SU-DHL-6 (cell line): ENCODE results near the gene FGFR3.

Experiments
- H2AFZ ChIP-seq: fragments of 200-600 bp; sonication (generic); 2 replicates; pipeline ENCODE4 v1.6.1; 2014; ENCODE audit warnings: low read depth, mild to moderate bottlenecking, moderate library complexity, mixed read lengths, antibody characterized with exemption, low read length; ENCODE audit not compliant: severe bottlenecking
- H3F3A ChIP-seq: fragments of 200-600 bp; shearing (Covaris generic); 2 replicates; pipeline ENCODE4 v1.6.0; 2016; ENCODE audit warnings: antibody characterized with exemption, mild to moderate bottlenecking; ENCODE audit not compliant: insufficient read depth
- H3K27ac ChIP-seq: fragments of 200-600 bp; sonication (generic); 2 replicates; pipeline ENCODE4 v1.5.1; 2016; ENCODE audit warnings: low read depth, mild to moderate bottlenecking, low read length, moderate library complexity, mixed read lengths
- H3K27me3 ChIP-seq: fragments of 200-600 bp; sonication (generic), shearing (Covaris generic); 2 replicates; pipeline ENCODE4 v1.6.0; 2014; ENCODE audit warnings: mild to moderate bottlenecking, low read length
- H3K36me3 ChIP-seq: fragments of 200-600 bp; sonication (generic); 2 replicates; pipeline ENCODE4 v1.6.1; 2014; ENCODE audit warnings: mild to moderate bottlenecking, low read length, mixed read lengths
- H3K4me2 ChIP-seq: fragments of 300-600, 200-600 bp; shearing (Covaris generic), sonication (generic); 2 replicates; pipeline ENCODE4 v1.6.0; 2014; ENCODE audit warnings: low read length, low read depth, mild to moderate bottlenecking; ENCODE audit not compliant: poor library complexity, severe bottlenecking
- H3K4me3 ChIP-seq: fragments of 200-600 bp; sonication (generic); 2 replicates; pipeline ENCODE4 v1.5.1; 2014; ENCODE audit warnings: antibody characterized with exemption, low read length, mild to moderate bottlenecking, mixed read lengths; ENCODE audit not compliant: insufficient read depth, poor library complexity, severe bottlenecking
- H3K79me2 ChIP-seq: fragments of 200-600 bp; sonication (generic); 2 replicates; pipeline ENCODE4 v1.6.1; 2014; ENCODE audit warnings: mild to moderate bottlenecking, low read length, moderate library complexity; ENCODE audit not compliant: insufficient read depth
- H3K9ac ChIP-seq: fragments of 200-600 bp; sonication (generic); 2 replicates; pipeline ENCODE4 v1.7.0; 2014; ENCODE audit warnings: mild to moderate bottlenecking, low read length
- H3K9me2 ChIP-seq: fragments of 200-600 bp; sonication (generic); replicated peaks from 2 replicates; pipeline ENCODE4 v1.6.1; 2014; ENCODE audit warnings: low read length; ENCODE audit not compliant: insufficient read depth
- H3K9me3 ChIP-seq: fragments of 200-600 bp; sonication (generic); 2 replicates; pipeline ENCODE4 v1.6.1; 2014; ENCODE audit warnings: low read length, mixed read lengths; ENCODE audit not compliant: insufficient read depth
- H4K20me1 ChIP-seq: fragments of 200-600 bp; sonication (generic); 2 replicates; pipeline ENCODE4 v1.6.1; 2014; ENCODE audit warnings: low read depth, mild to moderate bottlenecking, antibody characterized with exemption, low read length, moderate library complexity, mixed read lengths
- EZH2phosphoT487 ChIP-seq: fragments of 200-600 bp; sonication (generic), shearing (Covaris generic); conservative IDR thresholded peaks from 2 replicates; pipeline ENCODE4 v1.6.1; 2018; ENCODE audit warnings: mild to moderate bottlenecking, antibody characterized with exemption, low read length, moderate library complexity, mixed read lengths
- TF ChIP-seq, protein P1 (sequence below): fragments of 200-600 bp; sonication (generic); IDR thresholded peaks from one replicate; pipeline ENCODE4 v1.5.1; 2017; ENCODE audit warnings: antibody characterized with exemption, mild to moderate bottlenecking, low read length, moderate library complexity; ENCODE audit not compliant: insufficient read depth, poor library complexity, severe bottlenecking

The FGFR3 gene

DNA sequence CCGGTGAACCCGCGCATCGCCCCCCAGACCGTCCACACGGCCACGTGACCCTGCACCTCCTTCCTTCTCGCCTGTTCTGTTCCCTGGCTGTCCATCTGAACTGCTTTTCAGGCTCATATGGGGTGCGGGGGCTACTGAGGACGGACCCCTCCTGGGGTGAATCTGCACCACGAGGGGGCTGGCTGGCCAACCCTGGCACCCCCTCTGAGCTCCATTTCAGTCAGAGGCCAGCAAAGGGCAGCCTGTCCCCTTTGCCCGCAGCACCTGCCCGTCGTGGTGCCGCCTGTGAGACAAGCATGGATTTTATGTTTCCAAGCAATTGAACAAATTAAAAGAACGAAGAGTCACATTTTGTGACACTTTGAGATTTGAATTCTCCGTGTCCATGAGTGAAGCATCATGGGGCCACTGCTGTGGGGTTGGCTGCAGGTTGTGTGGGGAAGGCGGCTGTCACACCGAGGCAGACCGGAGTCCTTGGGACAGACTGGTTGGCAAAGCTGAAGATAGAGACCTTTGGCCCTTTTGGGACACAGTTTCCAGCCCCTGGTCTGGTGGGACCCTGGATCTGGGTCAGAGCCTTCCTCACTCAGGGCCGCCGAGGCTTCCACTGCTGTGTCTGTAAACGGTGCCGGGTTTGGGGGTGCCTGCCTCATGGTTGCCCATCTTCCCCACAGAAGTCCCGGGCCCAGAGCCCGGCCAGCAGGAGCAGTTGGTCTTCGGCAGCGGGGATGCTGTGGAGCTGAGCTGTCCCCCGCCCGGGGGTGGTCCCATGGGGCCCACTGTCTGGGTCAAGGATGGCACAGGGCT, 5.7 kb downstream of the FGFR3 start:
- no peak overlapping the region for H3K9ac ChIP-seq

DNA sequence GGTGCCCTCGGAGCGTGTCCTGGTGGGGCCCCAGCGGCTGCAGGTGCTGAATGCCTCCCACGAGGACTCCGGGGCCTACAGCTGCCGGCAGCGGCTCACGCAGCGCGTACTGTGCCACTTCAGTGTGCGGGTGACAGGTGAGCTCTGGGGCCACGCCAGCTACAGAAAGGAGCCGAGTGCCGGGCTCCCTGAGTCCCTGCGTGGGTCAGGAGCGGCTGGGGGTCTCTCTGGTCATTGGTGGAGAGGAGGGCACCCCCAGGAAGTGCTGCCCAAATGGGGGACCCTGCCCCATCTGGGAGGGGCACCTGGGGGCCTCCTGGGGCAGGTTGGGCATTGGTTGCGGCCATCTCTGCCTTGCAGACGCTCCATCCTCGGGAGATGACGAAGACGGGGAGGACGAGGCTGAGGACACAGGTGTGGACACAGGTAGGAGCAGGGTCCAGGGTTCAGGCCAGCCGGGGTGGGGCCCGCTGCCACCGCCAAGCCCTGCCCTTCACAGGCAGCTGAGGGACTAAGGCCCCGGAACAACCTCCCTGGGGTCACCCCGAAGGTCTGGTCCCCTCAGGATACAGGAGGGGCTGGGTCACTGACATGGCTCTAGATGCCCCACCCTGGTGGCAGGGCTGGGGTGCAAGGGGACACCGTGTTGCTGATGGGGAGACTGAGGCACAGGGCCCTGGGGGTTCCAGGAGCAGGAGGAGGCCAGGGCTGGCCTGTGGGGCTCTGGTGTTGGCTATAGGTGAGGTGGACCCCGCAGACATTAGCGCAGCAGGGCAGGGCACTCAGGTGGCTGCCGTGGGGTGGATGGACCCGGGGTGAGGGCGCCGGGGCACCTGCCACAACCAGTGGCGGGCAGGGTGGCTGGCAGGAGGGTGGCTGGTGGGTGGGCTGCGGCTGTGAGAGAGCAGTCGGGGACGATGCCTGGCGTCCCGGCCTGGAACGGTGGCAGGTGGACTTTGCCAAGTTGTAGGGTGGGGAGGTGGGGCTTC, 6.6 kb downstream of the FGFR3 start:
- Histone ChIP-seq H3K79me2 (no peaks in the 10 kb centered on the region), H3K9me3 (no peaks in the 10 kb centered on the region), H3K27ac (no peak overlapping the region), H3K4me2 (no peak overlapping the region), H3K9me2 (no peaks in the 10 kb centered on the region), H3K4me3 (no peak overlapping the region), H4K20me1 (no peaks in the 10 kb centered on the region), H3K36me3 (no peaks in the 10 kb centered on the region), H2AFZ (no peak overlapping the region), H3K9ac (no peak overlapping the region), H3F3A (no peaks in the 10 kb centered on the region), H3K27me3 (no peaks in the 10 kb centered on the region)
- no peak for TF ChIP-seq EZH2phosphoT487
- TF ChIP-seq, protein P1, sequence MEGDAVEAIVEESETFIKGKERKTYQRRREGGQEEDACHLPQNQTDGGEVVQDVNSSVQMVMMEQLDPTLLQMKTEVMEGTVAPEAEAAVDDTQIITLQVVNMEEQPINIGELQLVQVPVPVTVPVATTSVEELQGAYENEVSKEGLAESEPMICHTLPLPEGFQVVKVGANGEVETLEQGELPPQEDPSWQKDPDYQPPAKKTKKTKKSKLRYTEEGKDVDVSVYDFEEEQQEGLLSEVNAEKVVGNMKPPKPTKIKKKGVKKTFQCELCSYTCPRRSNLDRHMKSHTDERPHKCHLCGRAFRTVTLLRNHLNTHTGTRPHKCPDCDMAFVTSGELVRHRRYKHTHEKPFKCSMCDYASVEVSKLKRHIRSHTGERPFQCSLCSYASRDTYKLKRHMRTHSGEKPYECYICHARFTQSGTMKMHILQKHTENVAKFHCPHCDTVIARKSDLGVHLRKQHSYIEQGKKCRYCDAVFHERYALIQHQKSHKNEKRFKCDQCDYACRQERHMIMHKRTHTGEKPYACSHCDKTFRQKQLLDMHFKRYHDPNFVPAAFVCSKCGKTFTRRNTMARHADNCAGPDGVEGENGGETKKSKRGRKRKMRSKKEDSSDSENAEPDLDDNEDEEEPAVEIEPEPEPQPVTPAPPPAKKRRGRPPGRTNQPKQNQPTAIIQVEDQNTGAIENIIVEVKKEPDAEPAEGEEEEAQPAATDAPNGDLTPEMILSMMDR, result no peak

More for the DNA sequence above, 5.7 kb downstream of the FGFR3 start:
- Histone ChIP-seq H3K27me3 (no peaks in the 10 kb centered on the region), H3K4me3 (no peak overlapping the region), H3K4me2 (no peak overlapping the region), H3K9me2 (no peaks in the 10 kb centered on the region), H2AFZ (no peak overlapping the region), H3K79me2 (no peaks in the 10 kb centered on the region), H4K20me1 (no peaks in the 10 kb centered on the region), H3K9me3 (no peaks in the 10 kb centered on the region), H3F3A (no peaks in the 10 kb centered on the region), H3K36me3 (no peaks in the 10 kb centered on the region), H3K27ac (no peak overlapping the region)
- no peak for TF ChIP-seq EZH2phosphoT487
- TF ChIP-seq, protein P1, result no peak

DNA sequence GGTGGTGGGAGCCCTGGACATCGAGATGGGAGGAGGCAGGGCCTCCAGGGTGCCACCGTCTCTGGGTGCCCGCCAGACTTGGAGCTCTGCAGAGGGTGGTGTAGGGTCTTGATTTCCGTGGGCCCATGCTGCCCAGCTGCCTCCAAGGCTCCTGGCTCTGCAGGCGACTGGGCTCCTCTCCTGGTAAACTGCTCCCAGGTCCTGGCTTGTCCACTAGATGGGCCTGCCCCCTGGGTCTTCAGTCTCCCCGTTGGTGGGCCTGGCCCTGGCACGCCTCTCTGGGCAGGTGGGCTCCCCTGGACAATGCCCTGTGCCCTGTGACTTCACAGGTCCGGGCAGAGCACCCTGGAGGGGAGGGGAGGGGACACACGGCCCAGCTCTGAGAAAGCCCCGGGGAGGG, 7.7 kb downstream of the FGFR3 start:
- H4K20me1 ChIP-seq, result no peaks in the 10 kb centered on the region
- TF ChIP-seq, protein P1, result no peak
- no peak for TF ChIP-seq EZH2phosphoT487
- H3K4me3 ChIP-seq, result no peak overlapping the region
- no peaks in the 10 kb centered on the region for H3F3A ChIP-seq
- H3K4me2 ChIP-seq, result no peak overlapping the region
- no peak overlapping the region for H3K27ac ChIP-seq
- no peaks in the 10 kb centered on the region for H3K27me3 ChIP-seq
- H3K9ac ChIP-seq, result no peak overlapping the region
- H3K36me3 ChIP-seq, result no peaks in the 10 kb centered on the region
- no peaks in the 10 kb centered on the region for H3K79me2 ChIP-seq
- H3K9me3 ChIP-seq, result no peaks in the 10 kb centered on the region
- H3K9me2 ChIP-seq, result no peaks in the 10 kb centered on the region
- H2AFZ ChIP-seq, result no peak overlapping the region
